Activated CD4-positive, alpha-beta T cell treated with anti-CD3 and anti-CD28 coated beads, Interleukin-10, Interleukin-2, amounts not matched to agents 100 ng/mL and 50 ng/mL, durations not matched to agents 16 hours and 8 hours (primary cell): Measurements from ENCODE around the gene CATSPERZ.
A peak's percentile ranks its signal among the peaks of the same experiment; 100 is the strongest.
"Not testable (repeated sequence)": the region's sequence is repeated elsewhere in the genome, so short reads cannot be mapped to it uniquely, and the experiment has no call there.

Experiments
- DNase-seq: peaks from one replicate; pipeline ENCODE4 v3.0.0-alpha.2; 2020

The CATSPERZ gene

GRCh38 chr11:64304316-64305072 lies 4.3 kb downstream of the CATSPERZ start:
- peak; percentile 96 for DNase-seq

DNA sequence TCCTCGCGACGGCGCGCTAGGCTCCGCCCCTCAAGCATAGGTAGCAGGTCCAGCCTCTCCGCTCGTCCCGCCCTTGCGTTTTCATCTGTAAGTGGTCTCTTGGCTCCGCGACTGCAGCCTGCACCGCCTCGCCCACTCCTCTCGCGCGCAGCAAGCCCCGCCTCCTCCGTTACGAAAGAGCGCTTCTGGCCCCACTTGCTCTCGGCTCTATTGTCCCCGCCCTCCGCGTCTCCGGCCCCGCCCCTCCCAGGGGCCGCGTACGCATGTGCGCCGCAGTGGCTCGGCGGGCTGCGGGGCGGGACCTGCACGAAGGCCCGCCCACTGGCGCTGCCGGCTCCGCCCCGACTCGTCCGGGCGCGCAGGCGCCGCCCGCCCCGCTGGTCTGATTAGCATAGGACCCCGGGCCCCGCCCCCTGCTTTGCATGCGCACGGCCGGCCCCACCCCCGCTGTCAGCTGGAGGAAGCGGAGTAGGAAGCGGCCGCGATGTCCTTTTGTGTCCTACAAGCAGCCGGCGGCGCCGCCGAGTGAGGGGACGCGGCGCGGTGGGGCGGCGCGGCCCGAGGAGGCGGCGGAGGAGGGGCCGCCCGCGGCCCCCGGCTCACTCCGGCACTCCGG lies 5.0 kb downstream of the CATSPERZ start, which contains the start of gene ESRRA:
Gene ESRRA (plus strand): TSS at position 450 of the 616 bp plus-strand sequence. CDS start 1,656 bp downstream, outside the sequence.
- peak; percentile 100 for DNase-seq

GRCh38 chr11:64305691-64306562 lies 5.8 kb downstream of the CATSPERZ start:
- DNase-seq = peak; percentile 88

GRCh38 chr11:64306563-64306875 lies 6.4 kb downstream of the CATSPERZ start:
- DNase-seq = no peak

- DNase-seq = no peak
Observed at GRCh38 chr11:64306876-64307622, 6.9 kb downstream of the CATSPERZ start.

- not testable (repeated sequence) for DNase-seq
Observed at GRCh38 chr11:64307795-64308194, 7.6 kb downstream of the CATSPERZ start.

GRCh38 chr11:64312947-64313346 lies 12.8 kb downstream of the CATSPERZ start:
- DNase-seq = no peak

- DNase-seq = no peak
Observed at GRCh38 chr11:64313491-64314145, 13.5 kb downstream of the CATSPERZ start.

- DNase-seq = no peak
Observed at GRCh38 chr11:64314146-64314804, 14.1 kb downstream of the CATSPERZ start.

DNA sequence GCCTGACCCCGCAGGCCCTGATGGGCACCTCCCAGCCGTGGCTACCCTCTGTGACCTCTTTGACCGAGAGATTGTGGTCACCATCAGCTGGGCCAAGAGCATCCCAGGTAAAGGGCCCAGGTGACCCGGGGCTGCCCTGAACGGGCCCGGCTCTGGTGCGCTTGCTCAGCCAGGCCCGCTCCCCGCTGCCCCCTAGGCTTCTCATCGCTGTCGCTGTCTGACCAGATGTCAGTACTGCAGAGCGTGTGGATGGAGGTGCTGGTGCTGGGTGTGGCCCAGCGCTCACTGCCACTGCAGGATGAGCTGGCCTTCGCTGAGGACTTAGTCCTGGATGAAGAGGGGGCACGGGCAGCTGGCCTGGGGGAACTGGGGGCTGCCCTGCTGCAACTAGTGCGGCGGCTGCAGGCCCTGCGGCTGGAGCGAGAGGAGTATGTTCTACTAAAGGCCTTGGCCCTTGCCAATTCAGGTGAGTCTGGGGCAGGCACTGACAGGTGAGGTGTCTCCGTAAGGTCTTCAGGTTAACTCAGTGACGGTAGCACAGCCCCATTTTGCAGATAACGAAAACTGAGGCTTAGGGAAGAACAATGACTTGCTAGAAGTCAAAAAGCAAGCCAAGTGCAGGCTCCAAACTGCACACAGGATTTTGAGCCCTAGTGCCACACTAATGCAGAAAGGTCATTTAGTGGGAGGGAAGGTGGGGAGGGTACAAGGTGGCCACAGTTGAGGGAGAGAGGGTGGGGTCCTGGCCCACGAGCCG lies 14.8 kb downstream of the CATSPERZ start:
- no peak for DNase-seq

GRCh38 chr11:64315667-64316526 lies 15.7 kb downstream of the CATSPERZ start:
- DNase-seq = not testable (repeated sequence)

- DNase-seq = peak; percentile 78
Observed at GRCh38 chr11:64316672-64317324, 16.6 kb downstream of the CATSPERZ start.

- DNase-seq = peak; percentile 99
Observed at GRCh38 chr11:64317325-64317960, 17.3 kb downstream of the CATSPERZ start, which contains the start of gene TRMT112. TRMT112 (minus strand) TSS chr11:64317559; CDS start chr11:64317526, 33 bp downstream.

DNA sequence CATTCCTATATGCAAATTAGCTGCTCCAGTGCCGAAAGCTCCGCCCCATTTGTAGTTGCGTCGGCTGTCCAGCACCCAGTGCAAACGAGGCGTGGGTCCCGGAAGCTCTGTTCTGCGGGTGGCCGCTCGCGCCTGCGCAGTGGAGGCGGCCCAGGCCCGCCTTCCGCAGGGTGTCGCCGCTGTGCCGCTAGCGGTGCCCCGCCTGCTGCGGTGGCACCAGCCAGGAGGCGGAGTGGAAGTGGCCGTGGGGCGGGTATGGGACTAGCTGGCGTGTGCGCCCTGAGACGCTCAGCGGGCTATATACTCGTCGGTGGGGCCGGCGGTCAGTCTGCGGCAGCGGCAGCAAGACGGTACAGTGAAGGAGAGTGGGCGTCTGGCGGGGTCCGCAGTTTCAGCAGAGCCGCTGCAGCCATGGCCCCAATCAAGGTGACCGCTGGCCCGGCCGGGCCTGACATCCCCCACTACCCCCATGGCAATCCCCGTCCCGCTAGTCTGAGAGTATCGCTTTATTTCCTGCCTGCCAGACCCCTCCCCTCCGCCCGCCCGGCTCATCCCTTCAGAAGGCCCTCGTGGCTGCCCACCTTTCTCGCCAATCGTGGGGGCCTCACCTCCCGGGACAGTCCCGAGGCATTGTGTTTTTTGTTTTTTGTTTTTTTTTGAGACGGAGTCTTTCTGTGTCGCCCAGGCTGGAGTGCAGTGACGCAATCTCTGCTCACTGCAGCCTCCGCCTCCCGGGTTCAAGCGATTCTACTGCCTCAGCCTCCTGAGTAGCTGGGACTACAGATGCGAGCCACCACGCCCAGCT lies 18.0 kb downstream of the CATSPERZ start, which contains the start of gene PRDX5:
Gene PRDX5 (plus strand): TSS at position 161 of the 805 bp plus-strand sequence. CDS start 95 bp downstream, at position 256.
- DNase-seq = peak; percentile 99

DNA sequence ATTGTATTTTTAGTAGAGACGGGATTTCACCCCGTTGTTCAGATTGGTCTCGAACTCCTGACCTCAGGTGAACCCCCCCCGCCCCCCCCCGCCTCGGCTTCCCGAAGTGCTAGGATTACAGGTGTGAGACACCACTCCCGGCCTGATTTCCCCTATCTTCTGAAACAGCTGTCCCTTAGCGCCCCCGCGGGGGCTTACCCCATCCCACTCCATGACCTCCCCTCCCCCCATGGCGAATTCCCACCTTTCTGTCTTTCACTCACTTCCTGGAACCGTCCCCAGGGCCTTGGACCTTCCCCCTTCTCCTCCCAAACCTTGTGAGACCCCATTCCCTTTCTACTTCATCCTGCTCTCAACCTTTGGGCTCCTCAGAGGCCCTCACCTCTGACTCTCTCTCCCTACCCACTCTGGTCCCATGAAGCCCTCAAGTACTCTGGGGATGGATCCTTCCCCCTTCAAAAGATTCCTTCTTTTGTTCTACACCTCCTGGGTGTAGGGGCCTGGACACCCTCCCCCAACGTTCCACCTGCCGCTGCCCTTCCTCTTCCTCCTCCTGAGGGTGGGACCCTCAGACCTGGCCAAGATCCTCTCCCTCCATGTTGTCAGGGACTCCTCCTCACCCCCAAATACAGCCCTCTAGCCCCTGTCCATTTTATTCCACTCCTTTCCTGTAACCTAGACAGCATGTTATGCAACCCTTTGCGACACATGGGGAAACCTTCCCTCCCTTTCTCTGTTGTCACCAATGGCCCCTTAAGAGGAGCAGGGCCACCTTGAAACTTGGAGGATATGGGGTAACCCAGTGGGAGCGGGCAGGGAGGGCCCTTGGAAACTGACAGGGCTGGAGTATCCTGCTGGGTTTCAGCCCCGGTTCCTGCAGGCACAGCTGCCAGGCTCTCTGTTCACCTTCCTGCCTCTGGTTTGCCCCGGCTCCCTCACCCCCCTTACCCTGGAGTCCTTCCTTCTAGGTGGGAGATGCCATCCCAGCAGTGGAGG lies 18.9 kb downstream of the CATSPERZ start:
- no peak for DNase-seq

GRCh38 chr11:64320556-64320955 lies 20.4 kb downstream of the CATSPERZ start:
- DNase-seq = no peak
